Subcutaneous abdominal adipose tissue (tissue), 5 donors: Measurements from ENCODE around the gene ACSL6.

Experiments
- H3K27ac ChIP-seq: one replicate; pipeline ENCODE4 v1.7.0; 2013; ENCODE audit warnings: low read depth, mild to moderate bottlenecking, inconsistent platforms, low read length, moderate library complexity
- H3K27me3 ChIP-seq, 5 donors: one replicate each; pipeline ENCODE4 v1.7.0; 2013; ENCODE audit warnings: low read length in 5 of 5, inconsistent platforms in 1 of 5; ENCODE audit not compliant: control insufficient read depth in 5 of 5, insufficient read depth in 4 of 5
- H3K36me3 ChIP-seq, 5 donors: one replicate each; pipeline ENCODE4 v1.7.0; 2013; ENCODE audit warnings: low read length in 5 of 5; ENCODE audit not compliant: control insufficient read depth in 5 of 5, insufficient read depth in 5 of 5
- H3K4me1 ChIP-seq, 5 donors: one replicate each; pipeline ENCODE4 v1.7.0; 2013; ENCODE audit warnings: low read length in 5 of 5, mild to moderate bottlenecking in 3 of 5, moderate library complexity in 1 of 5; ENCODE audit not compliant: control insufficient read depth in 5 of 5, insufficient read depth in 5 of 5
- H3K4me3 ChIP-seq, 5 donors: one replicate each; pipeline ENCODE4 v1.7.0; 2013; ENCODE audit warnings: low read length in 5 of 5, low read depth in 1 of 5
- H3K9ac ChIP-seq, 5 donors: one replicate each; pipeline ENCODE4 v1.7.0; 2013; ENCODE audit warnings: low read length in 5 of 5, mild to moderate bottlenecking in 4 of 5, moderate library complexity in 3 of 5
- H3K9me3 ChIP-seq, 5 donors: one replicate each; pipeline ENCODE4 v1.7.0; 2013; ENCODE audit warnings: low read length in 5 of 5; ENCODE audit not compliant: control insufficient read depth in 5 of 5
- donor health status: healthy.
- donor health status: healthy.
- donor health status: healthy.
- donor health status: healthy.
- donor health status: healthy.

Gene ACSL6

DNA sequence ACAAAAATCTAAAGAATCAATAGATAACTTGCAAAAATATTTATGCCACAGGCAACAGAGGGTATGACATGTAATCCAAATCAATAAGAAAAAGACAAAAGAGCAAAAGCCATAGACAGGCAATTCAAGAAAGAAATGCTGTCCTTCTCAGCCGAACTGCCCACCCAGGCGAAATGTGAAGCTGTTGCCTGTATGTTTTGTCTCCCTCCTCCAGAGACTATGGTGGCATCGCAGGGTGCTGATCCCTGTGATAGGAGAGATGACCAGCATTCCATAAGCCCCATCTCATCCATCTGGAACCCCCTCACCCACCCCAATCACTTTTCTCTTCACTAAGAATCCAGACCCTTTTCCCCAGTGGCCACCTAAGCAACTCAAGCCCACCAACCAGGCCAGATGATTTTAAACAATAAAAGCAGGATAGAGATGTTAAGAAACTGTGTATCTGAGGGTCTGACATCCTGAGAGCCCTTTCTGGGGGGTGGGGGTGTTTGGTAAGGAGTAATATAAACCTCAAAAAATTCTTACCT is 5.3 kb upstream of the ACSL6 start:
- H3K27me3 ChIP-seq: peaks cover 0 to 16% (median 7%) of the 10 kb centered on the region in 5 donors

DNA sequence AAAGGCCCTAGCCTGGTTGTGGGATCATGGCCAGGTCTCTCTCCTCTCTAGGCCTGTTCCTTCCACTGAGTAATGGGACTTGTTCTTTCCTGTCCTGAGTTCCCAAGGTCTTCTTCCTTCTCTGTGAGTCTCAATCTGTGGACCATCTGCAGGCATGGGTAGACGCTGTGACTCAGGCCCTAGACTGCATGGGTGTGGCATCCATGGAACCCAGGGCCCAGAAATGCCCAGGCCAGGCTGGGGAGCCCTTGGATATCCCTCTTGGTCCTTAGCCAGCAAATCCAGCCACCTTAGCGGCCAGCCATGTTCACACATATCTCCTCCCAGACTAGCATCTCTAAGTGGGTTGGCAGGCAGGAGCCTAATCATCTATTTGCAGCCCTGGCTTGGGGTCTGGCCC is 2.3 kb upstream of the ACSL6 start:
- Histone ChIP-seq H3K9me3 (no peaks in the 10 kb centered on the region), H3K27me3 (peaks cover 0 to 33% (median 19%) of the 10 kb centered on the region in 5 donors), H3K4me1 (peaks cover 0 to 21% (median 13%) of the 10 kb centered on the region in 5 donors), H3K36me3 (no peaks in the 10 kb centered on the region), H3K9ac (no peak overlapping the region), H3K4me3 (no peak overlapping the region), H3K27ac (no peak overlapping the region)

More for the DNA sequence above, 5.3 kb upstream of the ACSL6 start:
- H3K27ac ChIP-seq: no peak overlapping the region
- no peaks in the 10 kb centered on the region for H3K36me3 ChIP-seq
- H3K4me3 ChIP-seq: no peak overlapping the region
- H3K4me1 ChIP-seq: peaks cover 0 to 11% (median 4%) of the 10 kb centered on the region in 5 donors
- H3K9ac ChIP-seq: no peak overlapping the region
- H3K9me3 ChIP-seq: no peaks in the 10 kb centered on the region

DNA sequence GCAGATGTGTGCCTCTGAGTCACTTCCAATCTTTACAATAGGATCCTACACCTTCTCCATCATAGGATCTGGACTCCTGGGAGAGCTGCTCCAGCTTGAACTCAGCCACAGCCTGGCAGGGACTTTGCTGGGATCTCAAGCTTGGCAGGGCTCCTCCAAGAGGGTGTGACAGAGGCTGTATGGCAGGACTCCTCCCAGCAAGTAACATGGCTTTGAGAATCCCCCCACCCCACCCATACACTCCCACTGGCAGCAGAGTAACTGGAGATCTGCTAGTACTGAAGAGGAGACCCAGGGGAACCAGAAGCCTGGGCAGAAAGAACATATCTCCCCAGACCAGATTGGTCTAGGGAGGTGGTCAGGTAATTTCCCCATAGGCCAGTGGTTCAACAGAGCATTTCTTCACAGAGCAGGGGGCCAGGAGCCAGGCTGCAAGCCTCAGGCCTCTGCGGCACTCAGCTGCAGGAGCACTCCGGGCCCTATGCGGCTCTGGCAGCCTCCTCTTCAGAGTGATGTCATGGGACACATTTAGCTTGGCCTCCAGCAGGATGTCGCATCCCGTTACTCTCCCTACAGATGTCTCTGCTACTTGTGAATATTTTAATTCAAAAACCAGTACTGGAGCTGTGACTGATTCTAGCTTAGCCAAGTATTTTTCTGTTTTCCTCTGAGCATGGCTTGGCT is 1.7 kb upstream of the ACSL6 start:
- H3K9ac ChIP-seq: no peak overlapping the region
- no peak overlapping the region for H3K4me3 ChIP-seq
- no peaks in the 10 kb centered on the region for H3K9me3 ChIP-seq
- H3K4me1 ChIP-seq: peaks cover 0 to 21% (median 13%) of the 10 kb centered on the region in 5 donors
- no peaks in the 10 kb centered on the region for H3K36me3 ChIP-seq
- no peak overlapping the region for H3K27ac ChIP-seq
- peaks cover 0 to 37% (median 23%) of the 10 kb centered on the region in 5 donors for H3K27me3 ChIP-seq

DNA sequence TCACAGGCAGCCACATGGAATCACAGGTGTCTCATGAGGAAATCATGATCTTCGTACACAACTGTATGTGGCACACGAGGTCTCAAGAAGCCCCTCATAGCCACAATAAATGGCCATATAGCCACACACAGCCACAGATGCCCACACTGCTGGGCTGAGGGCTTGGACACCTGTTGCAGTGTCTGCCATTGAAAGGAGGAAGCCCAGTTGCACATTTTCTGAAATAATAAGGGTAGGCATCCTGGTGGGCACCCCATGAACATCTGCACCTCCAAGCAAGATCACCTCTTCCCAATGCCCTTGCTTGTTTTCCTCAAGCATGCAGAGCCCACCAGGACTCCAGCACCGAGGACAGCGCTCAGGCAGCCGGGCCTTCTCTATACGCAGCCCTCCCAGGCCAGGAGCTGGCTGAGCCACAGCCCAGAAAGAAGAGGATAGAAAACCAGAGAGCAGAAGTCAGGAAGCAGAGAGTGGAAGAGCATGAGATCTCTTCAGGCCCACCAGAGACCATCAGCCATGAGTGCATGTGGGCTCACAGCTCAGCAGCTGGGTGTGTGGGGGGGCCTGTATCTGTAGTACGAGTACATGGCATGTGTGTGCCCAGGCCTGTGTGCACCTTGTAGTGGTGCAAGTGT is 1.0 kb upstream of the ACSL6 start:
- Histone ChIP-seq H3K9ac (no peak overlapping the region), H3K4me1 (peaks cover 0 to 16% (median 16%) of the 10 kb centered on the region in 5 donors), H3K4me3 (no peak overlapping the region), H3K9me3 (no peaks in the 10 kb centered on the region), H3K27ac (no peak overlapping the region), H3K27me3 (peaks cover 0 to 32% (median 26%) of the 10 kb centered on the region in 5 donors), H3K36me3 (no peaks in the 10 kb centered on the region)

DNA sequence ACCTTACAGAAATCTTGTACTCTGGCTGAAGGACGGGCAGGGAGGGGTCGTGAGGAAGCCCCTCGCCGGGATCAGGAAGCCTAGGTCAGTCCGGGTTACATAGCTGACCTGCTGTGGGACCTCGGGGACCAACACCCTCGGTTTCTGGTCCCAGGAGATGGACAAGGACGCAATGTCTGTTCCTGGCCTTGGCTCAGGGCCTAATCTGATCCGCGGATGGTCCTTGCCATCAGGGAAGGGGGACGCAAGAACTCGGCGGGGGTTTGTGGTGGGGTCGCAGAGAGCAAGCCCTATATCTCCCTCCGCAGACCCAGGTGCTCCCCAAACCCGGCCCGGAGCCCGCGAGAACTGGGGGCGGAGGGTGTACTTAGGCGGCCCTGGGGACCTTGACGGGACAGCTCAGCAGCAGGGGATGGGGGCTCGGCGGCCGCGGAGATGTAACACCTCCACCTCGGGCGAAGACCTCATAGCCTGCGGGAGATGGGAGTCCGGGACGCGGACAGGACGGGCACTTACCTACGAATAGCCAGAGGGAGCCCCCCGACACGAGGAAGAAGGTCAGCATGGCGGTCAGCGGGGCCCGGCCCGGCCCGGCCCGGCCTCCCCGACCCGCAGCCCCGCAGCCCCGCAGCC is 353 bp downstream of the ACSL6 start:
- H3K36me3 ChIP-seq: no peaks in the 10 kb centered on the region
- peak overlapping the region in 2 of 5 donors; percentile 33 to 56 for H3K9ac ChIP-seq
- no peaks in the 10 kb centered on the region for H3K9me3 ChIP-seq
- H3K4me1 ChIP-seq: peaks cover 0 to 16% (median 16%) of the 10 kb centered on the region in 5 donors
- H3K4me3 ChIP-seq: peak overlapping the region; percentile 42 to 69 (median 56)
- peaks cover 0 to 26% (median 23%) of the 10 kb centered on the region in 5 donors for H3K27me3 ChIP-seq
- no peak overlapping the region for H3K27ac ChIP-seq

DNA sequence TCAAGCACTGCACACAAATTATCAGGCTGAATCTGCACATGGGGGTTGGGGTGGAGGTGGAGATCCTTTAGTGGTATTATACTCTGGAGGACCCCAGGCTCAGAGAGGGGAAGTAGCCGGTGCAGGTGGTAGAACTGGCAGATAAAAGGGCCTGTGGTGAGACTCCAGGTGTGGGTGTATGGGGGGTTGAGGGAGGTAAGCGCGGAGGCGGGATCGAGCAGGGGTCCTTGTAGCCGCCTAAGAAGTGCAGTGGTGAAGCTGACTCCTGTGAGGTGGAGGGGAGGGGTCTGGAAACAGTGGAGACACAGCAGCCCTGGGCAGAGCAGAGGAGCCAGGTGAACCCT is 841 bp downstream of the ACSL6 start:
- Histone ChIP-seq H3K27me3 (peaks cover 0 to 26% (median 23%) of the 10 kb centered on the region in 5 donors), H3K36me3 (no peaks in the 10 kb centered on the region), H3K9me3 (no peaks in the 10 kb centered on the region), H3K27ac (no peak overlapping the region), H3K9ac (no peak overlapping the region), H3K4me3 (peak overlapping the region in 2 of 5 donors; percentile 53 to 69), H3K4me1 (peaks cover 0 to 16% (median 16%) of the 10 kb centered on the region in 5 donors)

DNA sequence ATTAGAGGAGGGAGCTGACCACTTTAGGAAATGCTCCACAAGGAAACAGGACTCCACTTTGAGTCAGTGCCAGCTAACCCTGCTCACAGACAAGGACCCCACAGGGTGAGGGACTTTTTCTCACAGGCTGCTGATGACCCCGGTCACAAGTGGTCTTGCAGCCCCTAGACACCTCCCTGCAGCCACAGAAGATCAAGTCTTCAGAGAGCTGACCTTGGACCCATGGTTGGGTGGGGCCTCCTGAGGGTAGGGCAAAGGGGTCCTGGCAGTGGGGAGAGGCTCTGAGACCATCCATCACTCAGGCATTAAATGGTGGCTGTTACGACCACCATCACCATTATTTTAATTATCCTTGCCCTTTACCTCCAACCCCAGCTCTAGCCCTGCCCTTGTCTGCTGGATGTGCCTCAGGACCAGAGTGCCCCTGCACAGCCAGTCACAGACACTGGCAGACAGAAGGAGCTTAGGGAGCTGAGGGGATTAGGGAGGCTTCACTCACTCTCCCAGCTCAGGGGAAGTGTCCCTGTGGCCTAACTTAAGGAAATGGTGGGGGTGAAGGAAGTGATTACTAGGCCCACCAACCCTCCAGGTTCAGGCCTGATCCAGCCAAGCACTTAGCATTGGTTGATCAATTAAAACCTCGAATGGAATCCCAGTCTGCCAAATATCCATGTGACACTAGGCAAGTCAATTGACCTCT is 1.6 kb downstream of the ACSL6 start:
- Histone ChIP-seq H3K4me1 (peaks cover 0 to 16% (median 16%) of the 10 kb centered on the region in 5 donors), H3K9me3 (no peaks in the 10 kb centered on the region), H3K9ac (no peak overlapping the region), H3K27ac (no peak overlapping the region), H3K27me3 (peaks cover 0 to 26% (median 23%) of the 10 kb centered on the region in 5 donors), H3K36me3 (no peaks in the 10 kb centered on the region), H3K4me3 (no peak overlapping the region)

DNA sequence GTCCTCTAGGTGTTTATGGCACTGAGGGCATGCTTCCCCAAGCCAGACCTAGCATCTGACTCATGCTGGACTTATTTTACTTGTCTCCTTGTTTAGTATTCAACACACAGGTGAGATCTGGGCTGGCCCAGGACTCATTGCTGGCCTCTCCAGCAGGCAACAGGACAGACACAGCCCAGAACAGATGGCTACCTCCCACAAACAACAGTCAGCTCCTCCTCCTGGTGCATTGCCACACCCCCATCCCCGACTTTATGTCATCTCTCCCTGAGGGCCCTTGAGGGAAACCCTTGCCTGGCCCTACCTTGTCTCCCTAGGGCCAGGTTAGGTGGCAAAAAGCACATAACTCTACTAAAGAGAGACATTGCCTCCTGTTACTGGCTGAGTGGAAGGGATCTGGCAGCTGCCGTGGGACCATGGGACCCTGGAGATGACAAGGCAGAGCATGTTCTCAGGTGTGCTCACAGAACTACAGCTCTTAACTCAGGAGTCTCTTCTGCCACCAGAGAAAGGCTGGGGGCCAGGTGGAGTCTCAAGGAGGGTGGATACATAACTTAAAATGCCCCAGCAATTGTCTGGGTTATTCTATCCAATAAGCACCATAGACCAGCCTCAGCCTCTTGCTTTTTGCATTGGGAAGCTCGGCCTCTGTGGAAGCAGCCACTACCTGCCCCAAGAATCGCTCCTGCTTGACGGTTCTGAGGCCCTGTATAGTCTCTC is 2.3 kb downstream of the ACSL6 start:
- Histone ChIP-seq H3K27ac (no peak overlapping the region), H3K27me3 (peaks cover 0 to 26% (median 23%) of the 10 kb centered on the region in 5 donors), H3K9me3 (no peaks in the 10 kb centered on the region), H3K36me3 (no peaks in the 10 kb centered on the region), H3K4me1 (peaks cover 0 to 16% (median 16%) of the 10 kb centered on the region in 5 donors), H3K4me3 (no peak overlapping the region), H3K9ac (no peak overlapping the region)

DNA sequence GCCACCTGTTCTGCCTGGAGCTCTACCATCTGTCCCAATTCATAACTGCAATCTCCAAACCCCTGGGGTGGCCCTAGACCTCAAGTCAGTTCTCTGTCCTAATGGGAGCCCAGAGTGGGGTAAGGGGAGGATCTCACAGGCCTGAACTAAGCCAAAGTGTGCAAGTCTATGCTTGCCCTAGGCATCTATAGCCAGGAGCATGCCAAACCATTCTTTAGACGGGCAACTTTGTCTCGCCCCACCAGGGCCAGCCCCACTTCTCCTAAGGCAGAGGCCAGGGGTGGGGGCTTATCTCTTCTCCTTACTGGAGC is 3.3 kb downstream of the ACSL6 start:
- Histone ChIP-seq H3K36me3 (no peaks in the 10 kb centered on the region), H3K4me3 (no peak overlapping the region), H3K9me3 (no peaks in the 10 kb centered on the region), H3K27me3 (peaks cover 0 to 26% (median 23%) of the 10 kb centered on the region in 5 donors), H3K4me1 (peaks cover 0 to 16% (median 16%) of the 10 kb centered on the region in 5 donors), H3K9ac (no peak overlapping the region), H3K27ac (no peak overlapping the region)
